Measurements from ENCODE around the gene WFS1. TPM values are rescaled to one million over a fixed set of nuclear protein-coding genes. Genes with fewer than 3 reads are reported as not detected.

WFS1 gene
- total and polyA plus RNA-seq, 4 donors, result 11.9 to 66.1 (median 53.1) TPM

GRCh38 chr4:6253111-6253510 lies 16.5 kb upstream of the WFS1 start:
- H3K27ac ChIP-seq (ENCODE audit: low read depth in 1 of 2, low read length in 2 of 2), result no peak overlapping the region
- no peaks in the 10 kb centered on the region for H3K4me1 ChIP-seq (ENCODE audit: control insufficient read depth in 1 of 2, insufficient read depth in 2 of 2, low read length in 2 of 2)
- no peaks in the 10 kb centered on the region for H3K36me3 ChIP-seq (ENCODE audit: control insufficient read depth in 1 of 2, insufficient read depth in 2 of 2, low read length in 1 of 2)
- no peaks in the 10 kb centered on the region for H3K9me3 ChIP-seq (ENCODE audit: control insufficient read depth, low read length)
- DNase-seq (peak in 1 of 2 donors; percentile 8), ATAC-seq (ENCODE audit: low FRiP score) (no peak)
- no peaks in the 10 kb centered on the region for H3K27me3 ChIP-seq (ENCODE audit: control insufficient read depth in 1 of 2, insufficient read depth in 2 of 2, low read length in 1 of 2)
- 89 to 92% methylated on average over 6 of the region's 6 CpGs for WGBS, 2 donors
- H3K4me3 ChIP-seq (ENCODE audit: low read length in 2 of 2), result no peak overlapping the region
- intact Hi-C loops (cut with DNase I), result no loop called here

DNA sequence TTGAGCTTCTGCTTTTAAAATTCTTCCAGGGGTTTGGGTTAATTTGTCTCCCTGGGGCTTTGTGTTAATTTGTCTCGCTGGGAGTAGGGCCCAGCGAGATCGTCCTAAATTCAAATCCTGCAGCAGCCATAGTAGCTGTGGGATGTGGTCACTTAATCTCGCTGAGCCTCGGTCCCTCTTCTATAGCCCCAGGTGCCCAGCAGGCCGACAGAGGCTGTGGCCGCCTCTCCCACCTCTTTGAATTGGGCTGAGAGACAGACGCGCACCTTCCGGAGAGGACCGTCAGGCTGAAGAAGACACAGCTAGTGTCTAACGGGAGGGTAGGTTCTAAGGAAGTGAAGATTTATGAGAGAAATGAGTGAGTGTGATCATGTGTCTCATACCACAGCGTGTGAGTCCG lies 15.7 kb upstream of the WFS1 start:
- 86 to 89% methylated on average over 14 of the region's 14 CpGs for WGBS, 2 donors
- Histone ChIP-seq H3K36me3 (ENCODE audit: control insufficient read depth in 1 of 2, insufficient read depth in 2 of 2, low read length in 1 of 2) (no peaks in the 10 kb centered on the region), H3K27me3 (ENCODE audit: control insufficient read depth in 1 of 2, insufficient read depth in 2 of 2, low read length in 1 of 2) (no peaks in the 10 kb centered on the region), H3K4me3 (ENCODE audit: low read length in 2 of 2) (no peak overlapping the region), H3K27ac (ENCODE audit: low read depth in 1 of 2, low read length in 2 of 2) (no peak overlapping the region), H3K9me3 (ENCODE audit: control insufficient read depth, low read length) (no peaks in the 10 kb centered on the region), H3K4me1 (ENCODE audit: control insufficient read depth in 1 of 2, insufficient read depth in 2 of 2, low read length in 2 of 2) (no peaks in the 10 kb centered on the region)
- ATAC-seq (ENCODE audit: low FRiP score), result no peak
- DNase-seq, result peak in 1 of 2 donors; percentile 20
- intact Hi-C loops (cut with DNase I), result no loop called here

GRCh38 chr4:6256141-6256540 lies 13.5 kb upstream of the WFS1 start:
- no peaks in the 10 kb centered on the region for H3K36me3 ChIP-seq (ENCODE audit: control insufficient read depth in 1 of 2, insufficient read depth in 2 of 2, low read length in 1 of 2)
- DNase-seq, result peak; percentile 38 to 59
- intact Hi-C loops (cut with DNase I), result no loop called here
- no peaks in the 10 kb centered on the region for H3K9me3 ChIP-seq (ENCODE audit: control insufficient read depth, low read length)
- no peak overlapping the region for H3K4me3 ChIP-seq (ENCODE audit: low read length in 2 of 2)
- no peak overlapping the region for H3K27ac ChIP-seq (ENCODE audit: low read depth in 1 of 2, low read length in 2 of 2)
- no peak for ATAC-seq (ENCODE audit: low FRiP score)
- no peaks in the 10 kb centered on the region for H3K4me1 ChIP-seq (ENCODE audit: control insufficient read depth in 1 of 2, insufficient read depth in 2 of 2, low read length in 2 of 2)
- WGBS, 2 donors, result 89 to 90% methylated on average over 9 of the region's 9 CpGs
- H3K27me3 ChIP-seq (ENCODE audit: control insufficient read depth in 1 of 2, insufficient read depth in 2 of 2, low read length in 1 of 2), result no peaks in the 10 kb centered on the region

GRCh38 chr4:6257247-6258025 lies 12.2 kb upstream of the WFS1 start:
- H3K27ac ChIP-seq (ENCODE audit: low read depth in 1 of 2, low read length in 2 of 2), result no peak overlapping the region
- H3K4me1 ChIP-seq (ENCODE audit: control insufficient read depth in 1 of 2, insufficient read depth in 2 of 2, low read length in 2 of 2), result no peaks in the 10 kb centered on the region
- no peak overlapping the region for H3K4me3 ChIP-seq (ENCODE audit: low read length in 2 of 2)
- intact Hi-C loops (cut with DNase I), result no loop called here
- H3K9me3 ChIP-seq (ENCODE audit: control insufficient read depth, low read length), result no peaks in the 10 kb centered on the region
- no peaks in the 10 kb centered on the region for H3K27me3 ChIP-seq (ENCODE audit: control insufficient read depth in 1 of 2, insufficient read depth in 2 of 2, low read length in 1 of 2)
- DNase-seq (peak; percentile 60 to 71), ATAC-seq (ENCODE audit: low FRiP score) (no peak)
- H3K36me3 ChIP-seq (ENCODE audit: control insufficient read depth in 1 of 2, insufficient read depth in 2 of 2, low read length in 1 of 2), result no peaks in the 10 kb centered on the region
- WGBS, 2 donors, result 49 to 55% methylated on average over 18 of the region's 18 CpGs

DNA sequence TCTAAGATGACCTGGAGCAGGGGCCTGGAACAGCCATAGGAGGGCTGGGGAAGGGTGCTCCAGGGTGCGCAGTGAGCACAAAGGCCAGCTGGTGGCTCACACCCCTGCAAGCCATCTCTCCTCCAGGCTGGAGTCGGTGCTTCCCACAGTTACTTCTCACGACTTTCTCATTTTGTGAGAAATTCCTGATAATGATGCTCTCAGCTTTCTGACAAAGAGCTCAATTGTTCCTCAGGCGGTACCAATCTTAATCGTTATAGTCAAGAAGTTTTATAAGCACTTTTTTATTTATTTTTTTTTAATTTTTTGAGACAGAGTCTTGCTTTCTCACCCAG lies 11.7 kb upstream of the WFS1 start:
- ATAC-seq (ENCODE audit: low FRiP score) (no peak), DNase-seq (peak in 1 of 2 donors; percentile 25)
- Histone ChIP-seq H3K36me3 (ENCODE audit: control insufficient read depth in 1 of 2, insufficient read depth in 2 of 2, low read length in 1 of 2) (no peaks in the 10 kb centered on the region), H3K4me3 (ENCODE audit: low read length in 2 of 2) (no peak overlapping the region), H3K27ac (ENCODE audit: low read depth in 1 of 2, low read length in 2 of 2) (no peak overlapping the region), H3K4me1 (ENCODE audit: control insufficient read depth in 1 of 2, insufficient read depth in 2 of 2, low read length in 2 of 2) (no peaks in the 10 kb centered on the region), H3K27me3 (ENCODE audit: control insufficient read depth in 1 of 2, insufficient read depth in 2 of 2, low read length in 1 of 2) (no peaks in the 10 kb centered on the region), H3K9me3 (ENCODE audit: control insufficient read depth, low read length) (no peaks in the 10 kb centered on the region)
- intact Hi-C loops (cut with DNase I), result no loop called here
- whole genome bisulfite sequencing, 2 donors, result 87 to 92% methylated on average over 5 of the region's 5 CpGs

- 96% methylated on average over 4 of the region's 4 CpGs for WGBS, 2 donors
- ATAC-seq (ENCODE audit: low FRiP score), result no peak
- intact Hi-C loops (cut with DNase I), result no loop called here
Observed at GRCh38 chr4:6258741-6259140, 10.9 kb upstream of the WFS1 start.

GRCh38 chr4:6259886-6260285 lies 9.8 kb upstream of the WFS1 start:
- no peak overlapping the region for H3K4me3 ChIP-seq (ENCODE audit: low read length in 2 of 2)
- no peaks in the 10 kb centered on the region for H3K4me1 ChIP-seq (ENCODE audit: control insufficient read depth in 1 of 2, insufficient read depth in 2 of 2, low read length in 2 of 2)
- no peaks in the 10 kb centered on the region for H3K9me3 ChIP-seq (ENCODE audit: control insufficient read depth, low read length)
- no peaks in the 10 kb centered on the region for H3K27me3 ChIP-seq (ENCODE audit: control insufficient read depth in 1 of 2, insufficient read depth in 2 of 2, low read length in 1 of 2)
- no peaks in the 10 kb centered on the region for H3K36me3 ChIP-seq (ENCODE audit: control insufficient read depth in 1 of 2, insufficient read depth in 2 of 2, low read length in 1 of 2)
- no peak overlapping the region for H3K27ac ChIP-seq (ENCODE audit: low read depth in 1 of 2, low read length in 2 of 2)
- DNase-seq (peak; percentile 6 to 20), ATAC-seq (ENCODE audit: low FRiP score) (no peak)
- intact Hi-C loops (cut with DNase I), result no loop called here
- 74 to 81% methylated on average over 8 of the region's 8 CpGs for WGBS, 2 donors

More at GRCh38 chr4:6258741-6259140, 10.9 kb upstream of the WFS1 start:
- Histone ChIP-seq H3K9me3 (ENCODE audit: control insufficient read depth, low read length) (no peaks in the 10 kb centered on the region), H3K36me3 (ENCODE audit: control insufficient read depth in 1 of 2, insufficient read depth in 2 of 2, low read length in 1 of 2) (no peaks in the 10 kb centered on the region), H3K4me1 (ENCODE audit: control insufficient read depth in 1 of 2, insufficient read depth in 2 of 2, low read length in 2 of 2) (no peaks in the 10 kb centered on the region), H3K4me3 (ENCODE audit: low read length in 2 of 2) (no peak overlapping the region), H3K27me3 (ENCODE audit: control insufficient read depth in 1 of 2, insufficient read depth in 2 of 2, low read length in 1 of 2) (no peaks in the 10 kb centered on the region), H3K27ac (ENCODE audit: low read depth in 1 of 2, low read length in 2 of 2) (no peak overlapping the region)
- peak; percentile 9 to 36 for DNase-seq

GRCh38 chr4:6262176-6262575 lies 7.5 kb upstream of the WFS1 start:
- DNase-seq (peak; percentile 9 to 11), ATAC-seq (ENCODE audit: low FRiP score) (no peak)
- Histone ChIP-seq H3K36me3 (ENCODE audit: control insufficient read depth in 1 of 2, insufficient read depth in 2 of 2, low read length in 1 of 2) (no peaks in the 10 kb centered on the region), H3K27me3 (ENCODE audit: control insufficient read depth in 1 of 2, insufficient read depth in 2 of 2, low read length in 1 of 2) (no peaks in the 10 kb centered on the region), H3K9me3 (ENCODE audit: control insufficient read depth, low read length) (no peaks in the 10 kb centered on the region), H3K4me3 (ENCODE audit: low read length in 2 of 2) (no peak overlapping the region), H3K27ac (ENCODE audit: low read depth in 1 of 2, low read length in 2 of 2) (no peak overlapping the region), H3K4me1 (ENCODE audit: control insufficient read depth in 1 of 2, insufficient read depth in 2 of 2, low read length in 2 of 2) (no peaks in the 10 kb centered on the region)
- 84 to 86% methylated on average over 12 of the region's 12 CpGs for WGBS, 2 donors
- intact Hi-C loops (cut with DNase I), result no loop called here

DNA sequence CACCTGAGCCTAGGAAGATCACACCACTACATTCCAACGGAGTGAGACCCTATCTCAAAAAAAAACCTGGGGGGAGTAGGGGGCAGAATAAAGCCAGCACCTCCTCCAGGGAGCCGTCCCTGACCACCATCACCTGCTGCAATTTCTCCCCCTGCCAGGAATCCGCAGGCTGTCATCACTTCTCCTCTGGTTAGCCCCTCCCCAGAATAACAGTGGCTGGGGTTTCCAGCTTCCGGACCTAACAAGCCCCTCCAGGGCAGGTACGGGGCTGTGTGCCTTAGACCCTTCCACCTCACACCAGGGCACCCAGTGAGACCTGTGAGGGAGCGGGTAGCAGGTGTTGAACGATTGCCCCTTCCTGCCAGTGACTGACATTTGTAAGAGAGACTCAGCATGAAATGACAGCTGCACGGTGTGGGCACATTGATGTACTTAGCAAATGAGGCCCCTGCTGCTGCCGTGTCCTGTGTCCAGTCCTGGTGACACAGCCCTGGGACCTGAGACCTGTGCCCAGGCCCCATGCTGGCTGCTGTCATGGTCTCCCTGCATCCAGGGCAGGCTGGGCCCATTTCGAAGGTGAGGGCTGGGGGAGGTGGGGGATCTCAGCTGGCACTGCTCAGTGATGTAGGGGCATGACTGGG lies 6.7 kb upstream of the WFS1 start:
- intact Hi-C loops (cut with DNase I), result no loop called here
- no peaks in the 10 kb centered on the region for H3K4me1 ChIP-seq (ENCODE audit: control insufficient read depth in 1 of 2, insufficient read depth in 2 of 2, low read length in 2 of 2)
- H3K27ac ChIP-seq (ENCODE audit: low read depth in 1 of 2, low read length in 2 of 2), result no peak overlapping the region
- H3K27me3 ChIP-seq (ENCODE audit: control insufficient read depth in 1 of 2, insufficient read depth in 2 of 2, low read length in 1 of 2), result no peaks in the 10 kb centered on the region
- no peak overlapping the region for H3K4me3 ChIP-seq (ENCODE audit: low read length in 2 of 2)
- no peak for ATAC-seq (ENCODE audit: low FRiP score)
- peak; percentile 22 to 59 for DNase-seq
- 75 to 79% methylated on average over 10 of the region's 10 CpGs for WGBS, 2 donors
- H3K36me3 ChIP-seq (ENCODE audit: control insufficient read depth in 1 of 2, insufficient read depth in 2 of 2, low read length in 1 of 2), result no peaks in the 10 kb centered on the region
- no peaks in the 10 kb centered on the region for H3K9me3 ChIP-seq (ENCODE audit: control insufficient read depth, low read length)

All from aorta (tissue), 5 donors.